GM21786 (cell line): ENCODE measurements around the gene TFF2.

Experiments
- ATAC-seq: cut with Tn5 transposase; IDR thresholded peaks from one replicate; pipeline ENCODE4 v1.9.1; 2021; ENCODE audit not compliant: unreplicated experiment

Gene TFF2

GRCh38 chr21:42350927-42351426 is at the start of gene TFF2:
TFF2 (minus strand) TSS chr21:42350994; CDS start chr21:42350957, 37 bp downstream.
- ATAC-seq = no peak

DNA sequence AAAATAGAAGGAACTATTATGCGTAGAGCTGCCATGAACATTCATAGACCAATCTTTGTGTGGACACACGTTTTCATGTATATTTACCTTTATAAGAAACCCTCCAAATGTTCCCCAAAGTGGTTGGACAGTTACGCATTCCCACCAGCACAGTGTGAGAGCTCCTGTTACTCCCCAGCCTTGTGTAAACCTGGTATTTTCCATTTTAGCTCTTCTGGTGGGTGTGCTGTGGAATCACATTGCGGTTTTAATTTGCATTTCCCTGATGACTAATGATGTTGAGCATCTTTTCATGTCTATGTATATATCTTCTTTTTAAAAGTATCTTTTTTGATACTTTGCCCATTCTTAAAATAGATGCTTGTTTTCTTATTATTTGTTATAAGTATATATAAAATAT is 49.7 kb upstream of the TFF2 start:
- ATAC-seq = no peak

- ATAC-seq = no peak
Measured at GRCh38 chr21:42398436-42399028, 47.7 kb upstream of the TFF2 start.

- ATAC-seq = no peak
Measured at GRCh38 chr21:42397746-42398394, 47.1 kb upstream of the TFF2 start.

DNA sequence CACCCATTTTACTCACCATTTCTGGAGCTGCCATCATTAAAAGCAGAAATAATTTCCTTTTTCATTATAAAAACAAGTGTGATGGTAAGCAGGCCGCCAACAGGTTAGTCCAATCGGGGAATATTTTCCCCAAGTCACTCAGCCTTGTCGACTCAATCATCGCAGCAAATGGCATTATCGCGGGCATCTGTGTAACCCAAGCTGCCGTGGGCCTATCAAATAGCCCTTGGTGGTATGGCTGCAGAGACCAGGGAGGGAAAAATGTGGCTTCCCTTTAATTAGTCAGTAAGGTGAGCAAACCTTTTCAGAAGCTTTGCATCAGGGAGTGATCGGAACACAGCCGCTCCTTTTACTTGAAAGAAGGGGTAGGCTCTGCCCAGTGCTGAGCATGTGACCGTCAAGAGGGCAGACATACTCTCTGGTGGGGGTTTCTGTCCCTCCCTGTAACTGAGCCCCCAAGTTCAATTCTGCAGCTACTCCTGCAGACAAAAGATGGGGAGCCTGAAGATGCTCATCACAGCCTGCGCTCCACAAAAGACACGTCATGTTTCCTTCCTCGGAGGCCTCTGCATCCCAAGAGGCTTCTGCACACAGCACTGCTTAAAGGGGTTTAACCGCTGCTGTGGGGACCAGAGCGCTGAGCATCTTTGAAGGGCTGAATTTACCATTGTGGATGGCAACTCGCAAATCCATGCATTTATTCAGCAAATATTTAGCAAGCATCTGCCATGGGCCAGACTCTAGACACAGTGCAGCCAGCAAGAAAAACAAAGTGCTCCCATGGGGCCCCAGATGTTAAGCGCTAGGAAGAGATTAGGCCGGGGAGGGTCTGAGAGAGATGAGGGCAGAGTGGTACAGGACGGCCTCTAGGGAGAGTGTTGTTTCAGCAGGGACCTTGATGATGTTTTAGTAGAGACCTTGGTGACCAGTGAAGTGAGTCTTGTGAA is 46.3 kb upstream of the TFF2 start:
- no peak for ATAC-seq

GRCh38 chr21:42395905-42396651 is 45.3 kb upstream of the TFF2 start, which contains the start of gene TMPRSS3:
TMPRSS3 (minus strand) TSS chr21:42396052; CDS start chr21:42395417, 635 bp downstream.
- ATAC-seq = no peak

DNA sequence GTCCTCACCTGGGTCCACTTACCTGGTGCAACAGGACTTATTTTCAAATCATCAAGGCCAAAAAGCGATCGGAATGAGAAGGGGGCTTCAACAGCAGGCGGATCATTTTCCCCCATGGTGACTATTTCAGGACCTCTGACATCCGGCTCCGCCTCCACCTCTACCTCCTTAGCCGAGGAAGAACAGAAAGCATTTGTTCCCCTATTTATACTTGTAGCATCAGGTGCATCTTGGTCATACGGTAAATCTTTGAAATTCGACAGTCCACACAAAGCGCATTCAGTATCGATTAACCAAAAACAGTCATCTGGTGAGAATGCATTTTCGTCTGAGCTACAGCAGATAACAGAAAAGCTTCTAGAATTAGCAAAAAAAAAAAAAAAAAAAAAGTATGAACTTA is 44.5 kb upstream of the TFF2 start:
- no peak for ATAC-seq

DNA sequence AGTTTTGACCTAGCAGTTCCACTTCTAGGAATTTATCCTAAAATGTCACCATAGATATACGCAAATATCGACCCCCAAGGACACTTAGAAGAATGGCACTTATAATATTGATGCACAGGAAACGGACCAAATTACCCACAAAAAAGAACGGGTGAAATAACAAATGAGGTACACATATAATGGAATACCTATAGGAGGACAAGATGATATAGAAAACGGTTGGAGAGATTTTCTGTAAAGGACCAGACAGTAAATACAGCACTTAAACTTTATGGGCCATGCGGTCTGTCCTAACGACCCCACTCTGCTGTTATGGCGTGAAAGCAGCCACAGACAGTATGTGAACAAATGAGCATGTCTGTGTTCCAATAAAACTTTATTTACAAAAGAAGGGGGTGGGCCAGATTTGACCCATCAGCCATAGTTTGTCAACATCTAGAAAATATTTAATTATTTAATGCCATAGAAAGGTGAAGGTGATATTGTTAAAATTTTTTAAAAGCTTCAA is 42.7 kb upstream of the TFF2 start:
- no peak for ATAC-seq

DNA sequence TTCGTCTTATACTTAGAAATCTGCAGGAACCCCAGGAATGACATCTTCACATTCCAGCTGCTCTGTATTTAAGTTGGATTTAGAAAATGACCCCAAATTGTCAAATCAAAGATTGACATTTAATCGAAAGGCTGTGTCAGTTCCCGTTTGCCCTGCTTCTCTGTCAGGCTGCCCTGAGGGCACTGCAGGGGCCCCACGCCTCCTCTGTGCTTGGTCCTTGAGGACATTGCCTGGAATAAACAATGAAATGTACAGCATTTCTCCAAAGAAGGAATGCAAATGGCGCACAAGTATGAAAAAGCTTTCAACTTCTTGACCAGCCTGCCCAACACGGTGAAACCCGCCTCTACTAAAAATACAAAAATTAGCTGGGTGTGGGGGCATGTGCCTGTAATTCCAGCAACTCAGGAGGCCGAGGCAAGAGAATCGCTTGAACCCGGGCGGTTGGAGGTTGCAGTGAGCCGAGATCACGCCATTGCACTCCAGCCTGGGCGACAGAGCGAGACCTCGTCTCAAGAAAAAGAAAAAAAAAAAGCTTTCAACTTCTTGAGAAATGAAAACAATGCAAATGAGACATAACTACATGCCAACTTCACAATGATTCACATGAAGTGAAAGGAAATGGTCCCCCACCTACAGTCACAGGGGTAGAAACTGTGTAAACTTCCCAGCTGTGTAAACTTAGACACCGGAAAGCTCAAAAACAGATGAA is 42.1 kb upstream of the TFF2 start:
- ATAC-seq = peak; percentile 81

DNA sequence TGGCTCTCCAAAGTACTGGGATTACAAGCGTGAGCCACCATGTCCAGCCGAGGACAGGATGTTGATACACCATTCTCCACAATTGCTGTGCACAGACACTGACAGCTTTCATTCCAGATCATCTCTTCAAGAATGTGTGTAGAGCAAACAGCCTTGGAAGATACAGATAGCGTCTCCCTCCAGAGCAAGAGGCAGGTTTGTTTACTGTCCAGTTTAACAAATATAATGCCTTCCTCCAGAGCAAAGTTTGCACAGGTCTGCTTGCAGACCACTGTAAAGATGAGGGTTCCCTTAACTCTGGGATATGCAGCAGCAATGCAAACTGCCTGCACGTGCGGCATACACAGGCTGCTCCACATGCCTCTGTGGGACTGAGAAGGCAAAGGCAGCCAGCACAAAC is 40.5 kb upstream of the TFF2 start:
- ATAC-seq = no peak

- ATAC-seq = no peak
Measured at GRCh38 chr21:42390696-42391095, 39.9 kb upstream of the TFF2 start.

DNA sequence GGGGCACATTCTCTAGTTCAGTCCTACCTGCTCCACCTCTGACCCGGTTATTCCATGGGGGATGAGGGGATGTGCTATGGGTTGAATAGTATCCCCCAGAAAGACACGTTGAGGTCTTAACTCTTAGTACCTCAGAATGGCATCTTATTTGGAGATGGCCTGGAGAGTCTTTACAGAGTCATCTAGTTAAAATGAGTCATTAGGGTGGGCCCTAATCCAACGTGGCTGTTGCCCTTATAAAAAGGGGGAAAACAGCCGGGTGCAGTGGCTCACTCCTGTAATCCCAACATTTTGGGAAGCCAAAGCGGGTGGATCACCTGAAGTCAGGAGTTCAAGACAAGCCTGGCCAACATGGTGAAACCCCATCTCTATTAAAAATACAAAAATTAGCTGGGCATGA is 39.4 kb upstream of the TFF2 start:
- ATAC-seq = no peak

GRCh38 chr21:42389449-42389835 is 38.6 kb upstream of the TFF2 start:
- no peak for ATAC-seq

GRCh38 chr21:42388740-42389448 is 38.1 kb upstream of the TFF2 start:
- no peak for ATAC-seq

- no peak for ATAC-seq
Measured at GRCh38 chr21:42387843-42388340, 37.1 kb upstream of the TFF2 start.

DNA sequence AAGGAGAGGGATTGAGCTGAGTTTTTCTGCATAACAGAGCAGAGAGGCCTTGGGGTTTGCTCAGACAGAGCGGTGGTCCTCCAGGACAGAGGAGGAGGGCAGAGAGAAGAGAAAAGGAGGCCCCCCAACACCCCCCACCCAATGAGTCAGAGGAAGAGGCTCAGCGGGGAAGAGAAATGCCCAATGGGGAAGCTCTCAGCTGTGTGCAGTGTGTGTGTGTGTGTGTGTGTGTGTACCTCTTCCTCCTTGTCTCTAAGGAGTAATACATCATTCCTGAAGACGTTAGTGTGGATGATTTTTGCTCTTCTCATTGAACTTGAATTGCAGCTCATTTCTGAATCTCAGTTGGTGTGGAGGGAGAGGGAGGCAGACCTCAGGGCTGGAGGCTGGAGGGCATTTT is 36.4 kb upstream of the TFF2 start:
- ATAC-seq = no peak

DNA sequence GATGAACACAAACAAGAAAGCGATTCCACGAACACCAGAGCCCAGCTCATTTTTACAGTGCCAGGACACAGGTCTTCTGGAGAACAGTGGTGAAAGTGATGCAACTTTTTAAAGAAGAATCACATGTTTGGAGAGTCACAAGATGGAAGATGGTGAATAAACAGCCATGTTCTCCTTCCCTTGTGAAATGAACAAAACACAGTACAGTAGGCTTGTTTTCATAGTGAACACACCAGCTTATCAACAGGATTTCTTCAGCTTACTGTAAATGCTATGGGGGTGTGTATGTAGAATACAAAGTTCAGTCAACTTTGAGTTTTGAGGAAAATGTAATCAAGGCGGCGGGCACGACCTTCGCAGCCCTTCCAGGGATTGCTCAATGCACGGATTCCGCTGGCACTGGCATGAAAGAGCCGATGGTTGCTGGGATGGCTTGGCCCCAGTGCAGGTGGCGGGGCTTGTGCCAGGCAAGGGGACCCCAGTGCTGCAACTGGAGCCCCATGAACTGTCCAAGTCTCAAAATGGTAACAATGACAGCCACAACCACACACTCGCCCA is 35.3 kb upstream of the TFF2 start:
- ATAC-seq = no peak

DNA sequence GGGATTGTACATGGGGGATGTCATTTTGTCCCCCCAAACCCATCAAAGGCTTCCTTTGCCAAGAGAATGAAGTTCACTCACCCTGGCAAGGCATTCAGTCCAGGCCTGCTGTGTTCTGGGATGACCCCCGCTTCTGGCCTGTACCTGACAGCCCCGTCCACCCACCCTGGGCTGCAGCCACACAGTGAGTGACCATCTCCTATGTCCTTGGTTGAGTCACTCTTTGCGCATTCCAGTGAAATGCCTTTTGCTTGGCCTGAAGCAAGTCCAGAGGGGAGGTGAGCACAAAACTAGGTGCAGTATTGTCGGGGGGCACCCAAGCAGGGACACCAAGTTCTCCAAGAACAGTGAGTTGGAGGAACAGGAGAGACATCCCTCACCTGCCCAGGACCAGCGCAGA is 34.8 kb upstream of the TFF2 start:
- no peak for ATAC-seq

GRCh38 chr21:42384989-42385388 is 34.2 kb upstream of the TFF2 start:
- ATAC-seq = no peak
